Naive thymus-derived CD4-positive, alpha-beta T cell (primary cell): ENCODE measurements around the gene DMBX1. TPM values are rescaled to one million over a fixed set of nuclear protein-coding genes. Genes with fewer than 3 reads are reported as not detected.

Experiments used
- ATAC-seq: fragments of 150-1000 bp; cut with Tn5 transposase; 2 replicates; pipeline ENCODE4 v1.10.0; 2021; ENCODE audit warnings: mild to moderate bottlenecking, moderate library complexity
- CTCF ChIA-PET: fragments of 350-600 bp; sonication (Branson Sonifier 250); formaldehyde crosslinking; loops from one replicate; lab custom pipeline; 2021; ENCODE audit warnings: antibody characterized with exemption; lab: Charles Lee
- POLR2A ChIA-PET: fragments of 350-600 bp; sonication (Branson Sonifier 250); formaldehyde crosslinking; loops from one replicate; lab custom pipeline; 2021; ENCODE audit warnings: antibody characterized with exemption, inconsistent platforms; lab: Charles Lee
- DNase-seq, 9 donors: peaks; one replicate each; pipeline versions ENCODE4 v3.0.0 to v3.0.0-alpha.2; 2020 to 2022; ENCODE audit warnings: mixed read lengths in 1 of 9
- H3K27ac ChIP-seq: one replicate; pipeline ENCODE4 v1.7.0; 2013; ENCODE audit warnings: mild to moderate bottlenecking, low read depth, low read length, moderate library complexity
- H3K27me3 ChIP-seq, 2 donors: one replicate each; pipeline ENCODE4 v1.7.0; 2013; ENCODE audit warnings: low read length in 2 of 2, mild to moderate bottlenecking in 2 of 2, moderate library complexity in 2 of 2; ENCODE audit not compliant: control insufficient read depth in 2 of 2, insufficient read depth in 2 of 2
- H3K36me3 ChIP-seq, 3 experiments: 1 replicate in 2 of 3; 2 replicates in 1 of 3; pipeline ENCODE4 v1.7.0; 2013; ENCODE audit warnings: low read length in 3 of 3, mild to moderate bottlenecking in 3 of 3, moderate library complexity in 1 of 3; ENCODE audit not compliant: insufficient read depth in 3 of 3, control insufficient read depth in 2 of 3
- H3K4me1 ChIP-seq, 2 donors: one replicate each; pipeline ENCODE4 v1.7.0; 2013; ENCODE audit warnings: low read length in 2 of 2, mild to moderate bottlenecking in 2 of 2, moderate library complexity in 1 of 2; ENCODE audit not compliant: control insufficient read depth in 2 of 2, insufficient read depth in 2 of 2
- H3K4me3 ChIP-seq: 2 replicates; pipeline ENCODE4 v1.7.0; 2013; ENCODE audit warnings: mild to moderate bottlenecking, low read length
- H3K9me3 ChIP-seq, 3 experiments: 1 replicate in 2 of 3; 2 replicates in 1 of 3; pipeline ENCODE4 v1.7.0; 2013; ENCODE audit warnings: low read length in 3 of 3; ENCODE audit not compliant: control insufficient read depth in 2 of 3
- H3K27ac Mint-ChIP-seq, 9 donors: one replicate each; pipeline ENCODE4 v1.8.0; 2020 to 2022; ENCODE audit warnings: mixed read lengths in 9 of 9, mild to moderate bottlenecking in 8 of 9, moderate library complexity in 5 of 9, inconsistent platforms in 2 of 9
- H3K27me3 Mint-ChIP-seq, 5 donors: one replicate each; pipeline ENCODE4 v1.8.0; 2021 to 2022; ENCODE audit warnings: mixed read lengths in 5 of 5, mild to moderate bottlenecking in 1 of 5
- H3K36me3 Mint-ChIP-seq, 5 donors: one replicate each; pipeline ENCODE4 v1.8.0; 2020 to 2022; ENCODE audit warnings: mixed read lengths in 5 of 5, mild to moderate bottlenecking in 3 of 5, inconsistent platforms in 1 of 5
- H3K4me1 Mint-ChIP-seq, 7 donors: one replicate each; pipeline ENCODE4 v1.8.0; 2020 to 2022; ENCODE audit warnings: mixed read lengths in 7 of 7, mild to moderate bottlenecking in 3 of 7, inconsistent platforms in 1 of 7
- H3K4me3 Mint-ChIP-seq, 10 donors: one replicate each; pipeline ENCODE4 v1.8.0; 2020 to 2022; ENCODE audit warnings: mild to moderate bottlenecking in 10 of 10, mixed read lengths in 10 of 10, moderate library complexity in 6 of 10, inconsistent platforms in 2 of 10
- H3K9me3 Mint-ChIP-seq, 11 donors: one replicate each; pipeline ENCODE4 v1.8.0; 2020 to 2022; ENCODE audit warnings: mixed read lengths in 11 of 11, mild to moderate bottlenecking in 4 of 11, inconsistent platforms in 1 of 11, moderate library complexity in 1 of 11
- intact Hi-C, 2 donors: fragments of 100-400 bp; cut with micrococcal nuclease; formaldehyde crosslinking; loops; one replicate each; pipeline ENCODE4 v1.15.1; 2023
- polyA plus RNA-seq, 2 donors: library from polyadenylated mRNA; unstranded; fragments of 300-500 nt; fragmentation: Illumina TruSeq; gene quantifications; one replicate each; pipeline ENCODE4 v1.2.3, GENCODE V29; 2021
- total RNA-seq, 6 experiments: library from RNA in 5 of 6; stranded (reverse) in 5 of 6; gene quantifications; 1 replicate in 5 of 6; 2 replicates in 1 of 6; pipeline ENCODE4 v1.2.3 and lab custom pipeline; 2021 to 2026

Gene DMBX1
- total and polyA plus RNA-seq, 7 experiments from 2014 or later = not detected

DNA sequence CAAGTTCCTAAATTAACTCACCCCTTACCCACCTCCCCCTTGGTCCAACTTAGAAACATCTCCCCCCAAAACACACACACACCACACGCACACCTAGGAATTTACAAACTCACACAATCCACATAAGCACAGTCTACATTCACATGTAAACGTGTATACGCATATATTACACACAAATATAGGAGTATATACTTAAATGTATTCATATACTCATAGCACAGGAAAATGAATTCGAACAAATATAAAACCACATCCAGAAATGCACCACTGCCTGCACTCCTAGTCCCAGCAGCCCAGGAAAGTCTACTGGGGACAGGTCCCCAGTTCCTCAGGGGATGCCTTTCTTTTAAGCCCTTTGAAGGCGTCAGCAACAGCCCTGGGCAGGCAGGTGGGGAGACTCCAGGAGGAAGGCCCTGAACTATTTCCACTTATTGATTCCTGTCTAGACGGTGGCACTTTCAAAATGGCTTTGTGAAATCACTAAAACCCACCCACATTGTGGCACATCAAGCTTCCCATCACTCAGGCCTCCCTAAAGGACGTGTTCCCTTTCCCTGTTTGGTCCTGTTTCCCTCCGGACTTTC, 3.1 kb upstream of the DMBX1 start:
- peaks cover 0 to 2% (median 0%) of the 10 kb centered on the region in 11 donors for H3K9me3 Mint-ChIP-seq
- no peak overlapping the region for H3K27ac Mint-ChIP-seq
- no peak overlapping the region for H3K27ac ChIP-seq
- peaks cover 55 to 90% (median 71%) of the 10 kb centered on the region in 5 donors for H3K27me3 Mint-ChIP-seq
- POLR2A ChIA-PET = no interaction called here
- DNase-seq (no peak), ATAC-seq (no peak)
- peak overlapping the region in 1 of 10 donors; percentile 6 for H3K4me3 Mint-ChIP-seq
- H3K36me3 ChIP-seq = no peaks in the 10 kb centered on the region
- peaks cover 0 to 3% (median 0%) of the 10 kb centered on the region in 5 donors for H3K36me3 Mint-ChIP-seq
- intact Hi-C loops = no loop called here
- H3K27me3 ChIP-seq = peaks cover 6 to 15% of the 10 kb centered on the region in 2 donors
- CTCF ChIA-PET = interaction anchor here (1.4 kb wide), 1 partner anchor 9 kb away, joined by 4 read pairs; no protein-coding TSS in a partner anchor
- peaks cover 0 to 27% (median 17%) of the 10 kb centered on the region in 7 donors for H3K4me1 Mint-ChIP-seq
- H3K9me3 ChIP-seq = no peaks in the 10 kb centered on the region
- no peak overlapping the region for H3K4me3 ChIP-seq
- H3K4me1 ChIP-seq = no peaks in the 10 kb centered on the region

DNA sequence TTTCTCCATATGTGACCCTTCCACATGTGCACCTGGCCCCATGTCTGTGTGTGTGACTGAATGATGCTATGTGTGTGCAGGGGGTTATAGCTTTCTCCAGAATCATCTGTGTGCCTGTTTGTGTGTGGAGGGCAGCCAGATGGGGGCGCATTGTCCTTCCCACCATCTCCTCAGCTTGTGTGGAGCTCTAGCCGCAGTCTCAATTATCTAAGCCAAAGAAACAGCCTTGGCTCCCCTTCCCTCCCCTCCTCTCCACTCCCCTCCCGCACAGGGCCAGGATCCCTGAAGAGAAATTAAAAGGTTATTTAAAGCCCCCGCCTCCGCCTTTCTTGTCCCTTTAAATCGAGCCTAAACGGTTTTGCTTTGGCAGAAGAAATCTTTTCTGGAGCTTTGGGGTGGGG, 1.8 kb upstream of the DMBX1 start:
- H3K36me3 ChIP-seq = no peaks in the 10 kb centered on the region
- ChIA-PET CTCF (no interaction called here), POLR2A (no interaction called here)
- intact Hi-C loops = no loop called here
- peaks cover 0 to 3% (median 0%) of the 10 kb centered on the region in 11 donors for H3K9me3 Mint-ChIP-seq
- H3K27me3 ChIP-seq = peaks cover 6 to 15% of the 10 kb centered on the region in 2 donors
- H3K4me1 ChIP-seq = no peaks in the 10 kb centered on the region
- DNase-seq = no peak
- H3K27ac ChIP-seq = no peak overlapping the region
- H3K4me3 Mint-ChIP-seq = peak overlapping the region in 3 of 10 donors; percentile 16 to 34 (median 32)
- H3K36me3 Mint-ChIP-seq = peaks cover 0 to 3% (median 0%) of the 10 kb centered on the region in 5 donors
- peaks cover 0 to 27% (median 20%) of the 10 kb centered on the region in 7 donors for H3K4me1 Mint-ChIP-seq
- no peak overlapping the region for H3K4me3 ChIP-seq
- H3K9me3 ChIP-seq = no peaks in the 10 kb centered on the region
- no peak for ATAC-seq
- no peak overlapping the region for H3K27ac Mint-ChIP-seq
- H3K27me3 Mint-ChIP-seq = peaks cover 64 to 92% (median 79%) of the 10 kb centered on the region in 5 donors

DNA sequence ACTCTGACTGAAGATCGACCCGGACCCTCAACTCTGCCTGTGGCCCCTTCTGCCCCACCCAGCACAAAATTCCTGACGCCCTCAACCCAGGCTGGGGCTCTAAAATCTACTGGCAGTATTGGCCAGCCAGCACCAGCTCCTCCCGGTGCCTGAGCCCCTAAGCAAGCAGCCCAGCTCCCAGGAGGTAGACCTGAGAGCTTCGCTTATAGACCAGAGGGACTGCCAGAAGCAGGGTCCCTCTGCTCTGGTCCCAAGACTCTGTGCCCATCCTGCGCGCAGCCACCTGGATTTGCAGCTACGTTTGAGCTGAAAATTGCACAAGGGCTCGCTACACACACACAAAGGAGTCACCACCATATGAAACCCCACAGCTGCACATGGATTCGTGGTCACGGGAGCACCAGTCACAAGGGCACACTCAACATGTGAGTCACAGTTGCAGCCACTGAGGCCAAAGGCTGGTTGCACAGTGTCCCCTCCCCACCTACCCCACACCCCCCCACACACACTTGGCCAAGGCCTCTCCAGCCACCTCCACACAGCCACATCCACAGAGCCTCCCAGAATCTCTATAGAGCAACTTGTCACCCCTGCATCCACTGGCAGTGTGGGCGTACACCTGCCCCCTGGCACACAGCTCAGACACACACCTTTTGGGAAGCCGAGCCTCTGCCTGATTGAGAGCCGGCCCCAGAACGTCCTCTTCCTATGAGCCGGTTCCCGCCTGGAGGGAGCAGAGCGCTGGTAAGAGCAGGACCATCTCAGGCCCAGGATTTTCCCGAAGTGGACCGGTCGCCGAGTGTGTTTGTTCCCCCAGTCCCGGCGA, 1.1 kb upstream of the DMBX1 start:
- intact Hi-C loops = no loop called here
- no peaks in the 10 kb centered on the region for H3K4me1 ChIP-seq
- DNase-seq = no peak
- peak; percentile 34 for ATAC-seq
- H3K27ac ChIP-seq = no peak overlapping the region
- peaks cover 6 to 15% of the 10 kb centered on the region in 2 donors for H3K27me3 ChIP-seq
- CTCF ChIA-PET = no interaction called here
- H3K4me3 Mint-ChIP-seq = peak overlapping the region; percentile 38 to 90 (median 80)
- no peak overlapping the region for H3K27ac Mint-ChIP-seq
- POLR2A ChIA-PET = no interaction called here
- H3K9me3 Mint-ChIP-seq = peaks cover 0 to 3% (median 0%) of the 10 kb centered on the region in 11 donors
- H3K9me3 ChIP-seq = no peaks in the 10 kb centered on the region
- no peaks in the 10 kb centered on the region for H3K36me3 ChIP-seq
- peaks cover 65 to 93% (median 80%) of the 10 kb centered on the region in 5 donors for H3K27me3 Mint-ChIP-seq
- peaks cover 0 to 27% (median 20%) of the 10 kb centered on the region in 7 donors for H3K4me1 Mint-ChIP-seq
- peaks cover 0 to 3% (median 0%) of the 10 kb centered on the region in 5 donors for H3K36me3 Mint-ChIP-seq
- no peak overlapping the region for H3K4me3 ChIP-seq

DNA sequence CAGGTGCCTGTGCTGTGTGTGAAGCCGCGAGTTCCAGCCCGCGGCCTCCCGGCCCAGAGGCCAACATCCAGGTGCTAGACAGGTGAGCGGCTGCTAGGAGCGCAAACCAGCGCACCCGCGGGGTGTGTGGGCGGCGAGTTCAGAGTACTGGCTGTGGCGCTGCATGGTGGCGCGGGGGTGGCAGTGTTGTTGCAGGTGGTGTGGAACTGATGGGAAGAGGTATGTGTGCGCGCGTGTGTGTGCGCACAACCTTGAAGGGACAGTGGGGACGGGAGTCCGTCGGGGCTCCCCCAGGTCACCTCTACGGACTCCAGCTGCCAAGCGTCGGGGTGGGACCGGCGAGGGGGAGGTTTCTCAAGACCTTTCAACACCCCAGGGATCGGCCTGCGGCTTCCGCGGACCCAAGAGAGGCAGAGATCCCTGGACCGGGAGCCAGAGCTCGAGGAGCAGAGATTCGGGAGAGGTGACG, 433 bp upstream of the DMBX1 start:
- Histone ChIP-seq H3K4me3 (no peak overlapping the region), H3K4me1 (no peaks in the 10 kb centered on the region), H3K9me3 (no peaks in the 10 kb centered on the region), H3K27me3 (peaks cover 6 to 15% of the 10 kb centered on the region in 2 donors), H3K27ac (no peak overlapping the region), H3K36me3 (no peaks in the 10 kb centered on the region)
- intact Hi-C loops = no loop called here
- ATAC-seq (peak; percentile 28), DNase-seq (peak in 1 of 9 donors; percentile 55)
- Mint-ChIP-seq H3K4me3 (peak overlapping the region; percentile 72 to 90 (median 80)), H3K4me1 (peaks cover 0 to 27% (median 20%) of the 10 kb centered on the region in 7 donors), H3K27ac (peak overlapping the region in 2 of 9 donors; percentile 59 to 60), H3K36me3 (peaks cover 0 to 3% (median 0%) of the 10 kb centered on the region in 5 donors), H3K9me3 (peaks cover 0 to 3% (median 0%) of the 10 kb centered on the region in 11 donors), H3K27me3 (peaks cover 67 to 93% (median 81%) of the 10 kb centered on the region in 5 donors)
- CTCF ChIA-PET = no interaction called here
- POLR2A ChIA-PET = no interaction called here

DNA sequence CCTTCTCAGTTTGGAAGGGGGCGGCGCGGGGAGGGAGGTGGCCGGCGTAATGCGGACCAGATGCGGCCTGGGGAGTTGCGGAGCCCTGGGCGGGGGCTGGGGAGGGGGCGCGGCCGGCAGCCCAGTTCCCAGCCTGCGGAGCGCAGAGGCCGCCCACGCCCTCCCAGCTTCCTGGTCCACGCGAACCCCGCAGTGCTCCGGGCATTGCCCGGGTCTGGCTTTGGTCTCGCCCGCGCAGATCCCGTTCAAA, 695 bp downstream of the DMBX1 start:
- Histone ChIP-seq H3K36me3 (no peaks in the 10 kb centered on the region), H3K27ac (no peak overlapping the region), H3K4me3 (no peak overlapping the region), H3K9me3 (no peaks in the 10 kb centered on the region), H3K4me1 (no peaks in the 10 kb centered on the region), H3K27me3 (peaks cover 6 to 18% of the 10 kb centered on the region in 2 donors)
- ChIA-PET CTCF (no interaction called here), POLR2A (no interaction called here)
- ATAC-seq = no peak
- Mint-ChIP-seq H3K4me1 (peaks cover 0 to 27% (median 19%) of the 10 kb centered on the region in 7 donors), H3K36me3 (peaks cover 0 to 3% (median 0%) of the 10 kb centered on the region in 5 donors), H3K4me3 (peak overlapping the region in 4 of 10 donors; percentile 23 to 90 (median 64)), H3K9me3 (peaks cover 0 to 3% (median 0%) of the 10 kb centered on the region in 11 donors), H3K27ac (no peak overlapping the region), H3K27me3 (peaks cover 68 to 93% (median 79%) of the 10 kb centered on the region in 5 donors)
- DNase-seq = no peak
- intact Hi-C loops = loop anchor here in 1 of 2 donors (10.0 kb wide), 1 partner anchor 944 kb away; the partner anchor contains the start of gene FOXD2

DNA sequence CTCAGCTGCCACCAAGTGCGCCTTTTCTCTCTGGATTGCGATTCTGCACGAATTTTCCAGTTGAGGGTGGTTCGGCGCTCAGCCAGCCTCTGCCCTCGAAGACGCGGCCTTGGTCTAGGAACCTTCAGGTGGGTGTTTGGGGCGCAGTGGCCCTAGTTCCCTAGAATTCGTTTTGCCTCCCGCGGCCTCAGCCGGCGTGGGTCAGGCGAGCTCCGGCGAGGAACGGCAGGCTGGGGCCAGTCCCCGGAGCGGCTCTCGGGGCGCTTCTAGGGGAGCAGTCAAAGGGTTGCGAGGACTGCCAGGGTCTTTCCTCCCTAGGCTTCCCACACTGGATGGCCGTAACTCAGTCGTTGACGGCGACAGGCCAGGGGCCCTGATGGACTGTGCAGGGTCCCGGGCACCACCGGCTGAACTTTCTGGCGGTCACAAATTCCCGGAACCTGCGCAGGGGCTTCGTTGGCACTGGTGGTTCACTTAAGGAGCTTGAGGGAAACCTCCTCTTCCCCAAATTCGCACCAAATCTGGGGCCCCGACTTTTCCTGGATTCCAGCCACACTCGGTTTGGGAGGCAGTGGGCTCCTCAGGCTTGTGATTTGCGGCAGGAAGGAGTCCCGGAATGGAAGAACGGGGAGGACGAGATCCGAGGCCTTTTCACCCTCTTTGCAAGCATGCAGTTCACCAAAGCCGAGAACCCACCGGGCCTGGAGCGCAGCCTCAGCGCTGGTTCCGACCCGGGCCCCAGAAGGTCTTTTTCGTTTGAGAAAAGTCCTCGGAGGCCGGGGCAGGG, 1.2 kb downstream of the DMBX1 start:
- Histone ChIP-seq H3K4me1 (no peaks in the 10 kb centered on the region), H3K27ac (no peak overlapping the region), H3K4me3 (no peak overlapping the region), H3K27me3 (peaks cover 6 to 18% of the 10 kb centered on the region in 2 donors), H3K9me3 (no peaks in the 10 kb centered on the region), H3K36me3 (no peaks in the 10 kb centered on the region)
- peaks cover 0 to 3% (median 0%) of the 10 kb centered on the region in 11 donors for H3K9me3 Mint-ChIP-seq
- peaks cover 0 to 3% (median 0%) of the 10 kb centered on the region in 5 donors for H3K36me3 Mint-ChIP-seq
- CTCF ChIA-PET = no interaction called here
- POLR2A ChIA-PET = no interaction called here
- no peak for ATAC-seq
- H3K27ac Mint-ChIP-seq = no peak overlapping the region
- peaks cover 0 to 27% (median 19%) of the 10 kb centered on the region in 7 donors for H3K4me1 Mint-ChIP-seq
- intact Hi-C loops = loop anchor here in 1 of 2 donors (10.0 kb wide), 1 partner anchor 944 kb away; the partner anchor contains the start of gene FOXD2
- H3K4me3 Mint-ChIP-seq = peak overlapping the region in 4 of 10 donors; percentile 23 to 90 (median 64)
- DNase-seq = peak in 1 of 9 donors; percentile 26
- H3K27me3 Mint-ChIP-seq = peaks cover 70 to 98% (median 84%) of the 10 kb centered on the region in 5 donors
